HG02763 (cell line): Measurements from ENCODE around the gene VIPR2.
"Not testable (repeated sequence)": the region's sequence is repeated elsewhere in the genome, so short reads cannot be mapped to it uniquely, and the experiment has no call there.

Experiments
- ATAC-seq: cut with Tn5 transposase; IDR thresholded peaks from one replicate; pipeline ENCODE4 v1.9.1; 2021; ENCODE audit warnings: mild to moderate bottlenecking, moderate library complexity; ENCODE audit not compliant: unreplicated experiment

Gene VIPR2

DNA sequence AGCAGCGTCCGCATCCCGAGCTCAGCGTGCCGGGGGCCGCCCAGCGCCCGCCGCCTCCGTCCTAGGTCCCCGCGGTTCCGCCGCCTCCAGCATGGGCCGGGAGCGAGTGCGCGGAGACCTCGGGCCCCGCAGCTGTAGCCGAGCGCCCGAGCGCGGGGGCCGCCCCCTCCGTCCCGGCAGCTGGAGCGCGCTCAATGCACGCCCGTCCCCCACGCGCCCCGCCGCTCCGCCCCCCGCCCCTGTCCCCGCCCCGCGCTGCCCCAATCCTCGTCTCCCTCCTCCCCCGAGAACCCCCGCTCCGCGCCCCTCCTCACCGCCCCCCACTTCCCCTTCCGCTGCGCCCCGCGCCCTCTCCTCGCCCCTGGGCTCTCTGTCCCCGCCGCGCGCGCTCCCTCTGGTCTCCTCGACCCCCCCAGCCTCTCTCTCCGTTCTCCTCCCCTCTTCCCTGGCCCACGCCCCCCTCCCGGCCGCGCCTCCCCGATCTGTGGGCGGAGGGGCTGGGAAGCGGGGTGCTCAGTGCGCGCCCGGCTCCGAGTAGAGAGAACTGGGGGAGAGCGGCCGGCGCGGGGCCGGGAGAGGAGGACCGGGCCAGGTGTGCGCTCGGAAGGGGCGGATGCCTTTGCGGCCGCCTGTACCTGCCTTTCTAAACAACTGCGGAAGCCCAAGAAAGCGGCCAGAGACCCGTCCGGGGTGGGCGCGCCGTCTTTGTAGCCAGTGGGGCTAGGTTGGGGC, at the start of gene VIPR2:
Gene VIPR2 (minus strand): TSS at position 110 of the 732 bp plus-strand sequence. CDS start 96 bp downstream, at position 14.
- ATAC-seq: no peak

GRCh38 chr7:159193543-159194090, 49.0 kb upstream of the VIPR2 start:
- ATAC-seq: no peak

GRCh38 chr7:159192725-159193453, 48.2 kb upstream of the VIPR2 start:
- no peak for ATAC-seq

GRCh38 chr7:159192013-159192412, 47.3 kb upstream of the VIPR2 start:
- ATAC-seq: no peak

GRCh38 chr7:159191236-159191635, 46.6 kb upstream of the VIPR2 start:
- ATAC-seq: no peak

GRCh38 chr7:159188011-159188410, 43.3 kb upstream of the VIPR2 start:
- ATAC-seq: no peak

DNA sequence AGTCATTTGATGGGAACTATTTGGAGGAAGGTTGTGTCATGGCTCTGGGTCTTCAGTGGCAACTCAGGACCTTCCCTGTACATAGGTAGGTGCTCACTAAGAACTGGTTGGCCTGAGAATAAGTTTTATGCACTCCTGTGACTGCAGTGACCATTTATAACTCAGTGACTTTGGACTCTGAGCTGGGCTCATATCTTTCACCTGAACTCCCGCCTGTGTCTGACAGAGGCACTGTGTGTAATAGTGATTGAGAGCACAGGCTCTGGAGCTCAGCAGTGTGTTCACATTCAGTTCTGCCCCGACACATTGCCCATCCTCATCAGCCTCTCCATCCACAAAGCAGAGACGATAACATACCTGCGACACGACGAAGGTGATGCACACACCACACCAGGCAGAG, 34.6 kb upstream of the VIPR2 start:
- ATAC-seq: no peak

DNA sequence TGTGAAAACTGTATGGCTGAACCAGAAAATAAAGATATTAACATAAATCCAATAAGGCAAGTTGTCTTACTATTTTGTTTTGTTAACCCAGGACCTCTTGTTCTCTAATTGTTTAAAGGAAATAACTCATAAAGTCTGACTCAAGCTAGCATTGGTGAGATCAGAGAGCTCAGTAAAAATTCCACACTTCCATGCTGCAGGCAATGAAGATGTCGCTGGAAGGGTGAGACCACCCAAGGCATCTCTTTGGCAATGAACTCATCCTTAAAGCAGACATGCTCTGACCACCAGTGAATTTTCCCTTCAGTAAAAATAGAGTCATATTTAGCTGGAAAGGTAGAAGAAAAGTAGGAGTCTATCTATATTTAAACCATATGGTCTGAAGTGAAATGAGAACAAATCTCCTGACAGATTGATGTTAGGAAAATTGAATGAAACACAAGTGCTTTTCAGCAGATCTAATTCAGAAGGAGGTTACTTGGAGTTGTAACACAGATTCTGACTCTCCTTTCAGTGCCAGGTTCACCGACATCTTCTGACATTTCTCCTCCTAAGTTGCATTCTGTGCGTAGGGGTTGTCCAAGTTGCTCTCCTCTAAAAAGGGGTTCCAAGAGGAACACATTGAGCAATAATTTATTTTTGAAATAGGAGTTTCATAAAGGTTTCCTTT, 32.8 kb upstream of the VIPR2 start:
- ATAC-seq: no peak

GRCh38 chr7:159175792-159176191, 31.1 kb upstream of the VIPR2 start:
- ATAC-seq: no peak

- ATAC-seq: not testable (repeated sequence)
Measured at GRCh38 chr7:159175100-159175499, 30.4 kb upstream of the VIPR2 start.

- ATAC-seq: no peak
Measured at GRCh38 chr7:159172400-159172799, 27.7 kb upstream of the VIPR2 start.

- no peak for ATAC-seq
Measured at GRCh38 chr7:159169391-159169790, 24.7 kb upstream of the VIPR2 start.

GRCh38 chr7:159167139-159167538, 22.5 kb upstream of the VIPR2 start:
- ATAC-seq: no peak

DNA sequence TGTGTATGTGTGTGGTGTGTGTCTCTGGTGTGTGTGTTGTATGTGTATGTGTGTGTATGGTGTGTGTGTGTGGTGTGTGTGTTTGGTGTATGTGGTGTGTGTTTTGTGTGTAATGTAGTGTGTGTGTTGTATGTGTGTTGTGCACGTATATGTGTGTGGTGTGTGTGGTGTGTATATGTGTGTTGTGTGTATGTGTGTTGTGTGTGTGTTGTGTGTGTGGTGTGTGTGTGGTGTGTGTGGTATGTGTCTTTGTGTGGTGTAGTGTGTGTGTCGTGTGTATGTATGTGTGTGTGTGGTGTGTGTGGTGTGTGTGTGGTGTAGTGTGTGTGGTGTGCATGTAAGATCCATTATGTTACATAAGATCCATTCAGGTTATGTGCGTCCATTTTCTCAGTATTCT, 21.9 kb upstream of the VIPR2 start:
- ATAC-seq: no peak

GRCh38 chr7:159165352-159165751, 20.7 kb upstream of the VIPR2 start:
- ATAC-seq: no peak

DNA sequence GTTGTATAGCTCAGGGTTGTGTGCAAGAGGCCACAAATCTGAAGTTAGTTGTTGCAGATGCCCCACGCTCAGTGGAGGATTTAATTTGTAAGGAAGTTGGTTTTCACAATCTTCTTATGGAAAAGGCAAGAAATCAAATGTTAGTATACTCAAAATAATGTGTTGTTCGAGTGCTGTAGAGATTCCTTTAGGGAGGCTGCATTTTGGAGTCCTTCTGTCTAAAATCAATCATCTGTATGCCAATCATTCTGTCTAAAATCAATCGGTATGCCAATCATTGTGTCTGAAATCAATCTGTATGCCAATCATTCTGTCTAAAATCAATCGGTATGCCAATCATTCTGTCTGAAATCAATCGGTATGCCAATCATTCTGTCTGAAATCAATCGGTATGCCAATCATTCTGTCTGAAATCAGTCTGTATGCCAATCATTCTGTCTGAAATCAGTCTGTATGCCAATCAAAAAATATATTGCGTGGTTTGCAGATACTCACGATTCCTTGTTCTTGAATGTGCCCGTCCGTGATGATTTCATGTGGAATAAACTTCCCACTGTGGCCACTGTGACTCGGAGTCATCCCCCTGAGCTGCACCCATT, 19.1 kb upstream of the VIPR2 start:
- not testable (repeated sequence) for ATAC-seq

GRCh38 chr7:159162050-159162626, 17.5 kb upstream of the VIPR2 start:
- ATAC-seq: not testable (repeated sequence)

GRCh38 chr7:159160450-159160849, 15.8 kb upstream of the VIPR2 start:
- ATAC-seq: no peak

GRCh38 chr7:159159731-159160130, 15.1 kb upstream of the VIPR2 start:
- no peak for ATAC-seq

- ATAC-seq: no peak
Measured at GRCh38 chr7:159158888-159159405, 14.3 kb upstream of the VIPR2 start.
